HepG2 (cell line): ENCODE measurements around the gene ZMAT2. TPM values are rescaled to one million over a fixed set of nuclear protein-coding genes. Genes with fewer than 3 reads are reported as not detected.
A peak's percentile ranks its signal among the peaks of the same experiment; 100 is the strongest.

ENCODE experiments used
- ARHGAP35 ChIP-seq: sonication (generic); formaldehyde crosslinking; IDR thresholded peaks from 2 replicates; pipeline ENCODE4 v1.9.0; 2022; ENCODE audit warnings: mild to moderate bottlenecking, inconsistent platforms, moderate library complexity, missing genetic modification reagents, borderline replicate concordance
- ESRRA ChIP-seq: sonication (generic); formaldehyde crosslinking; IDR thresholded peaks from 2 replicates; pipeline ENCODE4 v1.5.1; 2020; ENCODE audit warnings: mild to moderate bottlenecking, low read depth, missing genetic modification reagents
- NONO ChIP-seq, 2 experiments: fragments of 450-650 bp in 1 of 2; sonication (generic) in 1 of 2; formaldehyde crosslinking in 1 of 2; IDR thresholded peaks in 1 of 2; conservative IDR thresholded peaks in 1 of 2; 2 replicates each; pipeline versions ENCODE4 v1.6.1 to v1.8.0; 2017 to 2022; ENCODE audit warnings: mild to moderate bottlenecking in 1 of 2, missing genetic modification reagents in 1 of 2, moderate library complexity in 1 of 2
- RFXAP ChIP-seq: sonication (generic); formaldehyde crosslinking; IDR thresholded peaks from 2 replicates; pipeline ENCODE4 v1.4.0; 2020; ENCODE audit warnings: missing genetic modification reagents, borderline replicate concordance
- SMAD9 ChIP-seq: sonication (generic); formaldehyde crosslinking; IDR thresholded peaks from 2 replicates; pipeline ENCODE4 v1.5.1; 2020; ENCODE audit warnings: mild to moderate bottlenecking, missing genetic modification reagents
- SP5 ChIP-seq: IDR thresholded peaks from 2 replicates; pipeline ENCODE4 v1.6.1; 2016; ENCODE audit warnings: low read depth, borderline replicate concordance
- THAP11 ChIP-seq: IDR thresholded peaks from 2 replicates; pipeline ENCODE4 v1.6.1; 2016; ENCODE audit warnings: missing biosample characterization, missing genetic modification reagents
- ZNF326 ChIP-seq: sonication (generic); formaldehyde crosslinking; IDR thresholded peaks from 2 replicates; pipeline ENCODE4 v1.4.0; 2020; ENCODE audit warnings: missing genetic modification reagents, borderline replicate concordance
- polyA plus RNA-seq, 8 experiments: library from polyadenylated mRNA; depleted of rRNA in 3 of 8; stranded (reverse) in 7 of 8; unstranded in 1 of 8; fragments of >200 nt; fragmentation: Illumina TruSeq in 4 of 8; extraction: Trizol in 4 of 8; gene quantifications; 2 replicates each; pipeline versions ENCODE4 v1.2.1 to v1.2.3, GENCODE V29; 2011 to 2016; ENCODE audit warnings: low read depth in 4 of 8, missing spikeins in 1 of 8, mixed read lengths in 1 of 8; ENCODE audit not compliant: insufficient read depth in 1 of 8
- total RNA-seq, 5 experiments: library from RNA; depleted of rRNA; stranded (reverse); fragments of >200 nt; fragmentation: Illumina TruSeq; extraction: Trizol; gene quantifications; 2 replicates each; pipeline ENCODE4 v1.2.3, GENCODE V29; 2016; ENCODE audit warnings: low read depth in 1 of 5
- TF ChIP-seq, protein P1 (sequence below): sonication (generic); formaldehyde crosslinking; IDR thresholded peaks from 2 replicates; pipeline ENCODE4 v1.4.0; 2020; ENCODE audit warnings: missing genetic modification reagents
- TF ChIP-seq, protein P2 (sequence below): sonication (generic); formaldehyde crosslinking; IDR thresholded peaks from 2 replicates; pipeline ENCODE4 v1.4.0; 2020; ENCODE audit warnings: low read depth, mild to moderate bottlenecking, missing genetic modification reagents
- TF ChIP-seq, protein P3 (sequence below): sonication (generic); formaldehyde crosslinking; IDR thresholded peaks from 2 replicates; pipeline ENCODE4 v1.4.0; 2020; ENCODE audit warnings: missing genetic modification reagents, borderline replicate concordance
- TF ChIP-seq, protein P4 (sequence below): sonication (generic); formaldehyde crosslinking; IDR thresholded peaks from 2 replicates; pipeline ENCODE4 v1.8.0; 2022; ENCODE audit warnings: missing genetic modification reagents, mild to moderate bottlenecking, inconsistent platforms, borderline replicate concordance
- TF ChIP-seq, protein P5 (sequence below), 2 experiments: fragments of 450-650 bp in 1 of 2; sonication (generic) in 1 of 2; formaldehyde crosslinking in 1 of 2; IDR thresholded peaks; 2 replicates each; pipeline versions ENCODE4 v1.6.1 to v1.8.0; 2016 to 2022; ENCODE audit warnings: antibody characterized with exemption in 1 of 2, mild to moderate bottlenecking in 1 of 2, missing genetic modification reagents in 1 of 2

The ZMAT2 gene
- total and polyA plus RNA-seq, 2 of the 13 experiments (the other 11 are each of a cell fraction or from before 2014, with no cell fraction given) = 35.4 to 92.8 TPM

DNA sequence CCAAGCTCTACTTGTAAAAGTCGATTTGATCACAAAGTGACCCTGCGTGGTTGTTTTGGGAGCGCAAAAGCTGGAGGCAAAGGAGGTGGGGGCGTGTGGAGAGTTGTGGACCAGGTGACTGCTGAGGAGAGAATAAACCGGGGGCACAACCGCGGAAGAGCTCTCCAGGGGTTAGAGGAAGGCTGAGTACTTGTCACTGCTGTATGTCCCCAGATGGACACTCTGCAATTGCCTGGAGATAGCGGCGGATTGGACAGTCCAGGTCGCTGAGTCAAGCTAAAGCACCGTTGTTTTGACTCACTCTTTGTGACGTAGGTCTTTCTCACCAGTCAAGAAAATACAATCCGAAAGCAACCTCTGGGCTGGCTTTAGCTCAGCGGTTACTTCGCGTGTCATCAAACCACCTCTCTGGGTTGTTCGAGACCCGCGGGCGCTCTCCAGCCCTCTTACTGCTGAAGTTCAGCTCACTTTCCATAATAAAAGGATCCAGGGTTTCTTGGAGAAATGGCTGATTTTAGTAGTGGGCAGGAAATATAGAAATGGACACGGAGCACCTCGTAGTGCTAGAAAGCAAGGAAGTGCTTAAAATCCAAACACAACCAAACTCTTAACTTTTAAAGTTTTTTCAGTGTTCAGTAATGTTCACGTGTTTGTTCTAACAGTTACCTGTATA is 25.7 kb downstream of the ZMAT2 start (continued):
- no peak for TF ChIP-seq SP5 (CRISPR knock-in tag)
- TF ChIP-seq RFXAP (CRISPR knock-in tag) = peak; percentile 97
- no peak for TF ChIP-seq ESRRA (CRISPR knock-in tag)
- TF ChIP-seq, protein P1, sequence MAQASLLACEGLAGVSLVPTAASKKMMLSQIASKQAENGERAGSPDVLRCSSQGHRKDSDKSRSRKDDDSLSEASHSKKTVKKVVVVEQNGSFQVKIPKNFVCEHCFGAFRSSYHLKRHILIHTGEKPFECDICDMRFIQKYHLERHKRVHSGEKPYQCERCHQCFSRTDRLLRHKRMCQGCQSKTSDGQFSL (CRISPR knock-in tag) = no peak
- TF ChIP-seq, protein P2, sequence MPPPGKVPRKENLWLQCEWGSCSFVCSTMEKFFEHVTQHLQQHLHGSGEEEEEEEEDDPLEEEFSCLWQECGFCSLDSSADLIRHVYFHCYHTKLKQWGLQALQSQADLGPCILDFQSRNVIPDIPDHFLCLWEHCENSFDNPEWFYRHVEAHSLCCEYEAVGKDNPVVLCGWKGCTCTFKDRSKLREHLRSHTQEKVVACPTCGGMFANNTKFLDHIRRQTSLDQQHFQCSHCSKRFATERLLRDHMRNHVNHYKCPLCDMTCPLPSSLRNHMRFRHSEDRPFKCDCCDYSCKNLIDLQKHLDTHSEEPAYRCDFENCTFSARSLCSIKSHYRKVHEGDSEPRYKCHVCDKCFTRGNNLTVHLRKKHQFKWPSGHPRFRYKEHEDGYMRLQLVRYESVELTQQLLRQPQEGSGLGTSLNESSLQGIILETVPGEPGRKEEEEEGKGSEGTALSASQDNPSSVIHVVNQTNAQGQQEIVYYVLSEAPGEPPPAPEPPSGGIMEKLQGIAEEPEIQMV = no peak
- no peak for TF ChIP-seq NONO (IDR thresholded peaks at IDR 0.05)
- TF ChIP-seq NONO (CRISPR knock-in tag; conservative IDR thresholded peaks at IDR 0.05) = peak; percentile 56; the same call in 1 of the 2 replicates
- peak; percentile 65; the same call in 1 of the 2 replicates for TF ChIP-seq THAP11
- TF ChIP-seq, protein P3, sequence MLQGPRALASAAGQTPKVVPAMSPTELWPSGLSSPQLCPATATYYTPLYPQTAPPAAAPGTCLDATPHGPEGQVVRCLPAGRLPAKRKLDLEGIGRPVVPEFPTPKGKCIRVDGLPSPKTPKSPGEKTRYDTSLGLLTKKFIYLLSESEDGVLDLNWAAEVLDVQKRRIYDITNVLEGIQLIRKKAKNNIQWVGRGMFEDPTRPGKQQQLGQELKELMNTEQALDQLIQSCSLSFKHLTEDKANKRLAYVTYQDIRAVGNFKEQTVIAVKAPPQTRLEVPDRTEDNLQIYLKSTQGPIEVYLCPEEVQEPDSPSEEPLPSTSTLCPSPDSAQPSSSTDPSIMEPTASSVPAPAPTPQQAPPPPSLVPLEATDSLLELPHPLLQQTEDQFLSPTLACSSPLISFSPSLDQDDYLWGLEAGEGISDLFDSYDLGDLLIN (CRISPR knock-in tag) = peak; percentile 70; the same call in 1 of the 2 replicates
- no peak for TF ChIP-seq ARHGAP35 (CRISPR knock-in tag)
- 0 out of 2 replicates have a peak, but pooled peaks have one; percentile 23 for TF ChIP-seq SMAD9 (CRISPR knock-in tag)
- TF ChIP-seq ZNF326 = no peak
- TF ChIP-seq, protein P4, sequence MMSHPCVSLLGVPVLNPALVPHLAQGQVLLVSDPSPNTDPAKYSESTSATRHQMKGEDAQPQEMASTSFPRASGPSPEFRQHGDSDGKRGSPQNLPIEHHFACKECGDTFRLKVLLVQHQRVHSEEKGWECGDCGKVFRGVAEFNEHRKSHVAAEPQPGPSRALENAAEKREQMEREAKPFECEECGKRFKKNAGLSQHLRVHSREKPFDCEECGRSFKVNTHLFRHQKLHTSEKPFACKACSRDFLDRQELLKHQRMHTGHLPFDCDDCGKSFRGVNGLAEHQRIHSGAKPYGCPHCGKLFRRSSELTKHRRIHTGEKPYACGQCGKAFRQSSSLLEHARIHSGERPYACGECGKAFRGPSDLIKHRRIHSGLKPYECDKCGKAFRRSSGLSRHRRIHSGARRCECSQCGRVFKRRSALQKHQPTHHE (CRISPR knock-in tag) = no peak
- TF ChIP-seq, protein P5, sequence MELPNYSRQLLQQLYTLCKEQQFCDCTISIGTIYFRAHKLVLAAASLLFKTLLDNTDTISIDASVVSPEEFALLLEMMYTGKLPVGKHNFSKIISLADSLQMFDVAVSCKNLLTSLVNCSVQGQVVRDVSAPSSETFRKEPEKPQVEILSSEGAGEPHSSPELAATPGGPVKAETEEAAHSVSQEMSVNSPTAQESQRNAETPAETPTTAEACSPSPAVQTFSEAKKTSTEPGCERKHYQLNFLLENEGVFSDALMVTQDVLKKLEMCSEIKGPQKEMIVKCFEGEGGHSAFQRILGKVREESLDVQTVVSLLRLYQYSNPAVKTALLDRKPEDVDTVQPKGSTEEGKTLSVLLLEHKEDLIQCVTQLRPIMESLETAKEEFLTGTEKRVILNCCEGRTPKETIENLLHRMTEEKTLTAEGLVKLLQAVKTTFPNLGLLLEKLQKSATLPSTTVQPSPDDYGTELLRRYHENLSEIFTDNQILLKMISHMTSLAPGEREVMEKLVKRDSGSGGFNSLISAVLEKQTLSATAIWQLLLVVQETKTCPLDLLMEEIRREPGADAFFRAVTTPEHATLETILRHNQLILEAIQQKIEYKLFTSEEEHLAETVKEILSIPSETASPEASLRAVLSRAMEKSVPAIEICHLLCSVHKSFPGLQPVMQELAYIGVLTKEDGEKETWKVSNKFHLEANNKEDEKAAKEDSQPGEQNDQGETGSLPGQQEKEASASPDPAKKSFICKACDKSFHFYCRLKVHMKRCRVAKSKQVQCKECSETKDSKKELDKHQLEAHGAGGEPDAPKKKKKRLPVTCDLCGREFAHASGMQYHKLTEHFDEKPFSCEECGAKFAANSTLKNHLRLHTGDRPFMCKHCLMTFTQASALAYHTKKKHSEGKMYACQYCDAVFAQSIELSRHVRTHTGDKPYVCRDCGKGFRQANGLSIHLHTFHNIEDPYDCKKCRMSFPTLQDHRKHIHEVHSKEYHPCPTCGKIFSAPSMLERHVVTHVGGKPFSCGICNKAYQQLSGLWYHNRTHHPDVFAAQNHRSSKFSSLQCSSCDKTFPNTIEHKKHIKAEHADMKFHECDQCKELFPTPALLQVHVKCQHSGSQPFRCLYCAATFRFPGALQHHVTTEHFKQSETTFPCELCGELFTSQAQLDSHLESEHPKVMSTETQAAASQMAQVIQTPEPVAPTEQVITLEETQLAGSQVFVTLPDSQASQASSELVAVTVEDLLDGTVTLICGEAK (IDR thresholded peaks at IDR 0.05) = no peak
- TF ChIP-seq, protein P5 (CRISPR knock-in tag; IDR thresholded peaks at IDR 0.05) = no peak; the same call in 1 of the 2 replicates
